A673 (cell line): Measurements from ENCODE around the gene SURF6. TPM values are rescaled to one million over a fixed set of nuclear protein-coding genes. Genes with fewer than 3 reads are reported as not detected.

Experiments used
- BruUV-seq: library from RNA; stranded (reverse); fragments of 400-500 nt; replicated peaks from 2 replicates; lab custom pipeline; 2021; lab: Mats Ljungman, UMichigan
- CTCF ChIA-PET: fragments of 300-600 bp; sonication (Branson Sonifier 250); formaldehyde crosslinking; loops from one replicate; lab custom pipeline; 2022; ENCODE audit warnings: antibody characterized with exemption; lab: Charles Lee
- POLR2A ChIA-PET: fragments of 300-600 bp; sonication (Branson Sonifier 250); formaldehyde crosslinking; loops from one replicate; lab custom pipeline; 2022; ENCODE audit warnings: antibody characterized with exemption; ENCODE audit not compliant: low non-redundant PET; lab: Charles Lee
- DNase-seq: peaks from one replicate; pipeline ENCODE4 v3.0.0-alpha.2; 2015; ENCODE audit warnings: low spot score
- H3K27ac ChIP-seq: fragments of 200-600 bp; sonication (generic); 2 replicates; pipeline ENCODE4 v1.5.1; 2016; ENCODE audit warnings: mixed run types, low read depth, mild to moderate bottlenecking, mixed read lengths, antibody characterized with exemption, low read length; ENCODE audit not compliant: poor library complexity, severe bottlenecking
- H3K27me3 ChIP-seq: fragments of 200-600 bp; sonication (generic); replicated peaks from 2 replicates; pipeline ENCODE4 v1.6.1; 2017; ENCODE audit warnings: mixed run types, low read depth, mild to moderate bottlenecking, mixed read lengths, antibody characterized with exemption, low read length; ENCODE audit not compliant: insufficient read depth, poor library complexity
- H3K36me3 ChIP-seq: fragments of 200-600 bp; sonication (generic); 2 replicates; pipeline ENCODE4 v1.6.1; 2016; ENCODE audit warnings: mixed run types, mild to moderate bottlenecking, mixed read lengths, antibody characterized with exemption, low read length; ENCODE audit not compliant: insufficient read depth, poor library complexity, severe bottlenecking
- H3K4me1 ChIP-seq: fragments of 200-600 bp; sonication (generic); 2 replicates; pipeline ENCODE4 v1.6.1; 2017; ENCODE audit warnings: mixed run types, mild to moderate bottlenecking, mixed read lengths, antibody characterized with exemption, low read length; ENCODE audit not compliant: insufficient read depth, poor library complexity, severe bottlenecking
- H3K4me3 ChIP-seq: fragments of 200-600 bp; sonication (generic); 2 replicates; pipeline ENCODE4 v1.5.1; 2016; ENCODE audit warnings: low read depth, mixed run types, mild to moderate bottlenecking, mixed read lengths, low read length; ENCODE audit not compliant: poor library complexity, severe bottlenecking
- H3K9me3 ChIP-seq: fragments of 200-600 bp; sonication (generic); 2 replicates; pipeline ENCODE4 v1.6.1; 2016; ENCODE audit warnings: mixed run types, low read depth, mild to moderate bottlenecking, mixed read lengths, antibody characterized with exemption, low read length; ENCODE audit not compliant: poor library complexity, severe bottlenecking
- CTCF ChIP-seq: fragments of 300-800, 200-600 bp; sonication (generic); conservative IDR thresholded peaks from 2 replicates; pipeline ENCODE4 v1.5.1; 2017; ENCODE audit warnings: low read depth, mild to moderate bottlenecking, antibody characterized with exemption, low read length, moderate library complexity, mixed read lengths
- EZH2 ChIP-seq: fragments of 200-600 bp; sonication (generic); IDR thresholded peaks from 2 replicates; pipeline ENCODE4 v1.6.1; 2017; ENCODE audit warnings: borderline replicate concordance, low read depth, mild to moderate bottlenecking, mixed read lengths, antibody characterized with exemption, low read length; ENCODE audit not compliant: poor library complexity, severe bottlenecking
- intact Hi-C: fragments of 100-400 bp; cut with micrococcal nuclease; formaldehyde crosslinking; loops from one replicate; pipeline ENCODE4 v1.10.0; 2022; ENCODE audit not compliant: unreplicated experiment
- total RNA-seq: library from RNA; stranded (reverse); gene quantifications from 2 replicates; pipeline ENCODE4 v1.2.3, GENCODE V29; 2021

SURF6 gene
- total RNA-seq, 1 experiment from 2014 or later: 36.6 TPM

- Histone ChIP-seq H3K9me3 (no peaks in the 10 kb centered on the region), H3K27ac (peak within 1 kb of the TSS; percentile 98), H3K27me3 (no peaks in the 10 kb centered on the region), H3K36me3 (peaks cover 26% of the 10 kb centered on the region), H3K4me1 (peaks cover 21% of the 10 kb centered on the region), H3K4me3 (peak within 1 kb of the TSS; percentile 97)
- no TSS peak for BruUV-seq
- peak; percentile 97 for DNase-seq
- CTCF ChIA-PET: no interaction called here
- TF ChIP-seq CTCF (no peak), EZH2 (no peak)
- intact Hi-C loops: no loop called here
- POLR2A ChIA-PET: interaction anchor here (0.7 kb wide), 1 partner anchor 28 kb away, joined by 3 read pairs; the partner anchor contains the start of genes MED22 and RPL7A
These were observed 40.0 kb upstream of the SURF6 start, which contains the start of the genes STKLD1 and SURF4 for GRCh38 chr9:133375724-133376654. STKLD1 (plus strand) TSS chr9:133376366; CDS start chr9:133376474, 108 bp downstream. SURF4 (minus strand) TSS chr9:133376060; CDS start chr9:133375969, 91 bp downstream.

GRCh38 chr9:133375116-133375723 lies 39.2 kb upstream of the SURF6 start:
- Histone ChIP-seq H3K4me3 (peak overlapping the region; percentile 97), H3K36me3 (peaks cover 31% of the 10 kb centered on the region), H3K4me1 (peaks cover 21% of the 10 kb centered on the region), H3K9me3 (no peaks in the 10 kb centered on the region), H3K27me3 (no peaks in the 10 kb centered on the region), H3K27ac (peak overlapping the region; percentile 98)
- POLR2A ChIA-PET: interaction anchor here (0.7 kb wide), 1 partner anchor 27 kb away, joined by 3 read pairs; the partner anchor contains the start of genes MED22 and RPL7A
- BruUV-seq: no TSS peak
- CTCF ChIA-PET: no interaction called here
- TF ChIP-seq EZH2: no peak
- peak; percentile 44 for TF ChIP-seq CTCF
- peak; percentile 54 for DNase-seq
- intact Hi-C loops: no loop called here

GRCh38 chr9:133374612-133375115 lies 38.7 kb upstream of the SURF6 start:
- POLR2A ChIA-PET: no interaction called here
- H3K4me1 ChIP-seq: peaks cover 21% of the 10 kb centered on the region
- TSS peak; percentile 71 for BruUV-seq
- CTCF ChIA-PET: no interaction called here
- no peaks in the 10 kb centered on the region for H3K9me3 ChIP-seq
- peak overlapping the region; percentile 97 for H3K4me3 ChIP-seq
- intact Hi-C loops: no loop called here
- peaks cover 36% of the 10 kb centered on the region for H3K36me3 ChIP-seq
- no peak for DNase-seq
- peak overlapping the region; percentile 98 for H3K27ac ChIP-seq
- H3K27me3 ChIP-seq: no peaks in the 10 kb centered on the region
- no peak for TF ChIP-seq EZH2
- TF ChIP-seq CTCF: no peak
